GM21447 (cell line): ENCODE results near the gene SPEN.
"Not testable (repeated sequence)": the region's sequence is repeated elsewhere in the genome, so short reads cannot be mapped to it uniquely, and the experiment has no call there.

Source experiments
- ATAC-seq: cut with Tn5 transposase; IDR thresholded peaks from one replicate; pipeline ENCODE4 v1.9.1; 2021; ENCODE audit not compliant: unreplicated experiment

SPEN gene

GRCh38 chr1:15856888-15857287 is 9.4 kb downstream of the SPEN start:
- ATAC-seq, result no peak

GRCh38 chr1:15858069-15858670 is 10.7 kb downstream of the SPEN start:
- no peak for ATAC-seq

GRCh38 chr1:15858672-15859372 is 11.3 kb downstream of the SPEN start:
- no peak for ATAC-seq

- ATAC-seq, result no peak
These were observed 15.8 kb downstream of the SPEN start for GRCh38 chr1:15863156-15863901.

GRCh38 chr1:15866721-15867201 is 19.3 kb downstream of the SPEN start:
- no peak for ATAC-seq

- no peak for ATAC-seq
These were observed 19.8 kb downstream of the SPEN start for GRCh38 chr1:15867288-15867687.

GRCh38 chr1:15869413-15869812 is 21.9 kb downstream of the SPEN start:
- no peak for ATAC-seq

GRCh38 chr1:15870421-15870820 is 22.9 kb downstream of the SPEN start:
- ATAC-seq, result no peak

GRCh38 chr1:15874471-15874870 is 27.0 kb downstream of the SPEN start:
- ATAC-seq, result no peak

- ATAC-seq, result no peak
These were observed 29.0 kb downstream of the SPEN start for GRCh38 chr1:15876357-15877055.

- no peak for ATAC-seq
These were observed 34.5 kb downstream of the SPEN start for GRCh38 chr1:15881961-15882360.

- peak; percentile 45 for ATAC-seq
These were observed 35.2 kb downstream of the SPEN start for GRCh38 chr1:15882665-15883064.

GRCh38 chr1:15883326-15883725 is 35.8 kb downstream of the SPEN start:
- ATAC-seq, result no peak

GRCh38 chr1:15884477-15884876 is 37.0 kb downstream of the SPEN start:
- no peak for ATAC-seq

- ATAC-seq, result no peak
These were observed 37.8 kb downstream of the SPEN start for GRCh38 chr1:15885269-15885668.

GRCh38 chr1:15885701-15886610 is 38.4 kb downstream of the SPEN start:
- ATAC-seq, result peak; percentile 48

GRCh38 chr1:15886611-15887167 is 39.2 kb downstream of the SPEN start:
- ATAC-seq, result no peak

- not testable (repeated sequence) for ATAC-seq
These were observed 45.5 kb downstream of the SPEN start for GRCh38 chr1:15892857-15893599.

GRCh38 chr1:15895233-15895632 is 47.7 kb downstream of the SPEN start:
- ATAC-seq, result no peak
